Effector CD8-positive, alpha-beta T cell (primary cell): ENCODE data around the gene FBXL17.

Source experiments
- DNase-seq: peaks from one replicate; lab custom pipeline; 2025; lab: John Stamatoyannopoulos, UW

FBXL17 gene

DNA sequence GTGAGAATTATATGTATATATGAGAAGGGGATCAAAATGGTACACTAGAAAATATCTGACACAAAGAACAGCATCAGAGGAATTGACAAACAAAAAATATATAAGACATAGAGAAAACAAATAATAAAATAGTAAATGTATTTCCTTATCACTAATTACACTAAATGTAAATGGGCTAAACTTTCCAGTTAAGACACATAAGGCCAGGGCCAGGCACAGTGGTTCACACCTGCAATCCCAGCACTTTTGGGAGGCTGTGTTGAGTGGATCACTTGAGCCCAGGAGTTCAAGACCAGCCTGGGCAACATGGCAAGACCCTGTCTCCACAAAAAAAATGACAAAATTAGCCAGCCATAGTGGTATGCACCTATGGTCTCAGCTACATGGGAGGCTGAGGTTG is 8.5 kb downstream of the FBXL17 start:
- DNase-seq, result no peak

DNA sequence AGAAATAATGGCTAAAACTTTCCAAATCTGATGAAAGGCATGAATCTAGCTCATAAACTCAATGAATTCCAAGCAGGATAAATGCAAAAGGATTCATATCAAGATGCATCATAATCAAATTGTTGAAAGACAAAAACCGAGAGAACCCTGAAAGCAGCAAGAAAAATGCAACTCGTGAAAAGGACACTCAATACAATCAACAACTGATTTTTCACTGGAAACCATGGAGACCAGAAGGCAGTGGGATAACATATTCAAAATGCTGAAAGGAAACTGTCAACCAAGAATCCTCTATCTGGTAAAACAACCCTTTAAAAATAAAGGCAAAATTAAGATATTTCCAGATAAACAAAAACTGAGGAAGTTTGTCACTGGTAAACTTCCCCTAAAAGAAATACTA is 9.5 kb downstream of the FBXL17 start:
- no peak for DNase-seq

DNA sequence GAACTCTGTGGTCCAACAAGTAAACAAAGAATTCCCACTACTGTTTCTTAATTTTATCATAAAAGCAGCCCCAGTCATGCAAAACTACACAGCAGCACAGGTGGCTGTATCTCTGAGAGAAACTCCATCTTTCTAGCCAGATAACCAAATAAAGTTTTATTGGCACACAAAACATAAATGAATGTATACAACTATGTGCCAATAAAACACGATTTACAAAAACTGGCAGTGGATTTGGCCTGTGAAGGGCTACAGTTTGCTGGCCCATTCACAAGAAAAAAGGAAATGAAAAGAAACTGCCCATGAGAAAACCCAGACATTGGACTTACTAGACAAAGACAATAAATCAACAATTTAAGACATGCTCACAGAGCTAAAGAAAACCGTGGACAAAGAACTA is 10.6 kb downstream of the FBXL17 start:
- no peak for DNase-seq

DNA sequence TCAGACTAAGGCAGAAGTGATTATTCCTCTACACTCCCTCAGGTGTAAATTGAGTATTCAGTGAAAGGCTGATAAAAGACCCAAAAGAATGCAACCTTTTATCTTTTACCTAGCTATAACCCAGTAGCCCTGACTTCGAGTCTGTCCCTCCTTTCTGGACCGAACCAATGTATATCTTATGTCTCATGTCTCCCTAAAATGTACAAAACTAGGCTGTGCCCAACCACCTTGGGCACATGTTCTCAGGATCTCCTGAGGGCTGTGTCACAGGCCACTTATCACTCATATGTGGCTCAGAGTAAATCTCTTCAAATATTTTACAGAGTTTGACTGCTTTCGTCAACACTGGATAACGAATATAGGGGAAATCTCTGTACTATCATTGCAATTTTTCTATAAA is 12.7 kb downstream of the FBXL17 start:
- DNase-seq, result no peak

DNA sequence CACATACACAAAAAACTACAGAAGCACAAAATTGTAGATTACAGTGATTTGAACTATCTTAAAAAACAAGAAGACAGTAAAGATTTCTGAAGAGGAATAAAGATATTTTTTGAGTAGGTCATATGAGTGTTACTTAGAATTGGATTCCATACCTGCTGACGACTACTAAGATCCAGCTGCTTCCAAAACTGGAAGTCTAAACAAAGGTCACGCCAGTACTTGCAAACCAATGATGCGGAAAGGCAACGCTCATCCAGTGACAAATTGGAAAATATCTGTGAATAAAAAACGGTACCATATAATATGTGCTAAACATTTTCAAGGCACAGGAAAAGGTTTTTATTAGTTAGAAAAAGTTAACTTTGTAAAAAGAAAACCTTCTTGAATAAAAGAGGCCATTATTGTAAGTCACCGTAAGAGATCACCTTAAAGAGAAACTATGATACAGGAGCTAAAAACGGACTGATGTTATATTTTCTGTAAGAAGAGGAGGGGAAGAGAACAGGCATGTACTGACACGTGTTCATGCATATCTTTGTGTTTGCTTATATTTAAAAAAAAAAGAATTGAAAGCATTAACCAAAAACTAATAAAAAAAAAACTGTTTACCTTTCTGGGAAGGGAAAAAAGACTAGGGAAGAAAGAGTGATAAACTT is 14.1 kb downstream of the FBXL17 start:
- no peak for DNase-seq

DNA sequence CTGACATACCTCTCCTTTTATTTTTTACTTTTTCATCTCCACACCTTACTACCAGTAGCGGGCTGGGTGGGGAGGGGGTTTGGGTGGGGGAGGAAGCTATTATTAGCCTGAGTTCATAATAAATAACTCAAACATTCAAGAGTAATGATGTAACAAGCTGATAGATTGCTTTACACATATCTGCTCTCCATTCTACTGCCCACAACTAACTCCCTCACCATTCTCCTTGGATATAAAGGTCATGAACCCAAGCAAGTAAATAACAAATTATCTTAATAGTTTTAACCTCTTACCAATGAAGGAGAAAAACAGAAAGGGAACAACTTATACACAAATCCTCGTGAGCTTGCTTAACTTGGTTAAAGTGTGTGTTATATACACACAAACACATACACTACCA is 15.4 kb downstream of the FBXL17 start:
- no peak for DNase-seq

DNA sequence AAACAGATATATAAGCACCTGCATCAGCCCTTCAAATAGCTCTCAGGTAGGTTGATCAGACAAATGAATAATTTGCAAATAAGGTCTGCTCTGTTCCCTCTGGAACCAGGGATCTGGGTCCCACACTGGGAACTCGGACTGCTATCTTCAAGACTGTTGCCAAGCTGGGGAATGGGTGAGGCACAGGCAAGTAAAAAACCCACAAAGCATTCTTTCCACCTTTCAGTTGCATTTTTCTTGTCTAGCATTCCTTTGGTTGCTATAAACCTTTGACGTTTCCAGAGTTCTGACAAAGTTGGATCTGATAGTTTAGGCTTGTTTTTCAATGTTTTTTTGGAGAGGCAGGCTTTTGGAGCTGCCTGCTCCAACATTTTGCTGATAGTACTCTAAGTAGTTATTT is 20.1 kb downstream of the FBXL17 start:
- no peak for DNase-seq

DNA sequence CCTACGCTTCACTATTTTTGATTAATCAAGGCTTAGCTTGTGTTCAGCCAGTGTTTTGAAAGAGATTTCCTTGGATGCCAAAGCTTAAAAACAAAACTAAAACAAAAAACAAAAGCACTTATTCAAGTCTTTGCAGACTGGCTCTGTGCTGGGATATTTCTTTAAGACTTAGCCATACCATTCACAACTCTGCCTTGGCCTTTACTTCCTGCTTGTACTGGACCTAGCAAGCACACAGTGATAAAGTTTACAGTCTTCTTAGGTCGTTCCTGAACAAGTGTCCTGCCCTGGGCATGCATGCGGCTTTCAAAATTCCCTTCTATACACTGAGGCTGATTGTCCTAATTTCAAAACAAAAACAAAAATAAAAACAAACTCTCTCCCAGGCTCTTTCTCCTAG is 20.7 kb downstream of the FBXL17 start:
- DNase-seq, result no peak

DNA sequence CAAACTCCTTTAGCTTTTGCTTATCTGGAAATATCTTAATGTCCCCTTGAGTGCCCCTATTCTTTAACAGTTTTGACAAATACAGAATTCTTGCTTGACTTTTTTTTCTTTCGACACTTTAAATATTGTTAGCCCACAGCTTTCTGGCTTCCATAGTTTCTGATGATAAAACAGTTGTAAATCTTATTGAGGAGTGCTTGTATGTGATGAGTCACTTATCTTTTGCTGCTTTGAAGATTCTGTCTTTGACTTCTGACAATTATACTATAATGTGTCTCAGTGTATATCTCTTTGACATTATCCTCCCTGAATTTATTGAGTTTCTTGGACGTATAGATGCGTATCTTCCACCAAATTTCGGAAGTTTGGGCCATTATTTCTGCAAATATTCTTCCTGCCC is 21.6 kb downstream of the FBXL17 start:
- no peak for DNase-seq

DNA sequence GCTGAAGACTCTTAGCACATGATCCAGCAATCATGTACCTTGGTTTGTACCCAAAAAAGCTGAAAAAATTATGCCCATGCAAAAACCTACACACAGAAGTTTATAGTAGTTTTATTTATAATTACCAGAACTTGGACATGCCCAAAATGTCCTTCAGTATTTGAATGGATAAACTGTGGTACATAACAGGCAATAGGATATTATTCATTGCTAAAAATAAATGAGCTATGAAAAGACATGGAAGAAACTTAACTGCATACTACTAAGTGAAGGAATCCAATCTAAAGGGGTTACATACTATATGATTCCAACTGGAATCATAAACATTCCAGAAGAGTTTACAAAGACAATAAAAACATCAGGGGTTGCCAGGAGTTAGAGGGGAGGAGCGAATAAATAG is 25.6 kb downstream of the FBXL17 start:
- no peak for DNase-seq

DNA sequence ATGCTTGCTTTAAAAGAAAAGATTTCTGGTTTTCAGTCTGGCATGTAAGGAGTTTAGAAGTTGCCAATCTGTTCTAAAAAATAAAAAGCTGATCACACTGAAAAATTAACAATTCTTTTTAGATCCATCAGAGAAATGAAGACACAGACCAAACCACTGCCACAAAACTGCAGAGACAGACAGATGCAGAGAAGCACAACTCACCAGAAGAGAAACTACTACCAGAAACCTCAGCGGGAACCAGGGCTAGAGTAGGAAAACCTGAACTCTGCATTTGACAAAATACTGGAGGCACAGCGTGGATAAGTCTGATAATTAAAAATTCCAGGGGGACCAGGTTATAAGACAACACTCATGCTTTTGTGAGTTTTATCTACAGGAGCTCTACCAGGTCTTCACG is 28.8 kb downstream of the FBXL17 start:
- DNase-seq, result no peak

DNA sequence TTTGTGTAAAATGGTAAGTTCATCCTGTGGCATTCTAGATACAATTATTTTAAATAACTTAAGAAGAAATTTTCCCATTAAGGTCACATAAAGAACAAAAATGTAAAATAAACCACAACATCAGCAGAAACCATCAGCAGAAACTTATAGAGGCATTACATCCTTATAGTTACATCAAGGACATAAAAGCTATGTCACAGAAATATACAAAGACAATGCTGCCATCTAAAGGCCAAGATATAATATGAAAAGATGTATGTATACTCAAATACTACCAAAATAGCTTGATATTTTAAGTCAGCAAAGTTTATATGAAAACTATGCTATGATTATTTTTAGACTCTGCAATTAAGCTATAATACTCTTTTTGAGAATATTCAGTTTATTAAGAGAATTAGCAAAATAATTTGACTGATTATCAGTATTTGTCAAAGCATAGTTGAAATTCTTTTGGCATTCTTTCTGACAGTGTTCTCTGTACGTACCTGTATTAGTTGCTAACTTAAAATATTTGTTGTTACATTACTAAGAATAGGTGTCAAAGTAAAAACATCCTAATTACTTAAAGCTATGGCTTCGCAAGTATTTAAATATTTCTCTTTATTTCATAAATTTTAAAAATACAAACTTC is 36.2 kb downstream of the FBXL17 start:
- no peak for DNase-seq

DNA sequence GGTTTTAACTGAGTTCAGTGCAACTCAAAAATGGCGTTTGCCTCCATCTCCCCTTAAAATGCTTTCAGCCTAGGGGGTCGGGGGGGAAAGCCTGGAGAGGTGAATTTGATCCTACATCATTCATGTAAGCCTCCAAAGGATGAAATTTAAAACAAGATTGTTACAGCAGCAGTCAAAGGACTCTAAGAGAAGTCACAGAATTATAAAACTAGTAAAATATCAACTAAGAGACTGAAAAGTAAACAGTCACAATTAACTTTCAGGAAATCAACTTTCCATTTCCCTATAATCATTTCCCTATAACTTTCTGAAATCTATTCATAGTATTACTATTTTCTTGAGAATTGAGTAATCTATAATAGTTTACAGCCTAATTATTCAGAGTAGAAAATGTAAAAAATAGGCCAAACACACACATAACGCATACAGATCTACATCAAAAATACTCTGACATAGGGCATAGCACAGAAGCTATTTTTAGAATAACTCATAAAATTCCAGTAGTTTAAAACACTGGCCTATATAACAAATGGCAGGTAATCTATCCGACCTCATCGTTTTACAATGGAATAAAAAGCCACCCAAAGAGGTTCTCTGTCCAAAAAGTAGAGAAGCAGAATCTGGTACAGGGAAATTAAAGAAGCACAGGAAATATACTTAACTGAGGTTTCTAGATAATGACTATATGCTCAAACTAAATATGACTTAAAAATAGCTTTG is 37.6 kb downstream of the FBXL17 start:
- no peak for DNase-seq

DNA sequence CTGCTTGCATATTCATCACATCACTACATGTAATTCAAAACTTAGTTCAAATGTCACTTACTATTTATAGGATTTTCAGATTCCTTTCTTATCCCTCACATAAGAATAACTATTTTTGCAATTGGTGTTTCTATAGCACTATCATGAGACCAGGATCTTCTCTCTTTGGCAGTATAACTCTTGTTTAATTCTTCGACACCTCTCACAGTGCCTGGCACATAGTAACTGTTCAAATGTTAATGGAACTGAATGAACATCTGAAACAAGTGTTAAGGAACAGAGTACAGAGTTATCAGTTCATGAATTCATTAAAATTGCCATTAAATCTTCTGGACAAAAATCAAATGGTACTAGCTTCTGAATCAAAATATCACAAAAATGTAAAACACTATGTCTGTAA is 40.0 kb downstream of the FBXL17 start:
- no peak for DNase-seq

DNA sequence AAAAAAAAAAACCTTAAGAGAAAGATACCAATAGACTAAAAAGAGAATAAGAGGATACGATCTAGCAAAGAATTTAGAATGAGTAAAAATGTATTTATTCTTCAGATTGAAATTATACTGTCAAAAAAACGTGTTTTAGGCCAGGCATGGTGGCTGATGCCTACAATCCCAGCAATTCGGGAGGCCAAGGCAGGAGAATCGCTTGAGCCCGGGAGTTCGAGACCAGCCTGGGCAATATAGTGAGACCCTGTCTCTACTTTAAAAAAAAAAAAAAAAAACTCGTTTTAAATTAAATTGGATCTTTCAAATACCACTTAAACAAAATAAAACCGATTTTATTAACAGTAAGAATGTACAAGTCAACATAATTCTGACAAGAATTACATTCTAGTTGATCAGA is 41.8 kb downstream of the FBXL17 start:
- no peak for DNase-seq

DNA sequence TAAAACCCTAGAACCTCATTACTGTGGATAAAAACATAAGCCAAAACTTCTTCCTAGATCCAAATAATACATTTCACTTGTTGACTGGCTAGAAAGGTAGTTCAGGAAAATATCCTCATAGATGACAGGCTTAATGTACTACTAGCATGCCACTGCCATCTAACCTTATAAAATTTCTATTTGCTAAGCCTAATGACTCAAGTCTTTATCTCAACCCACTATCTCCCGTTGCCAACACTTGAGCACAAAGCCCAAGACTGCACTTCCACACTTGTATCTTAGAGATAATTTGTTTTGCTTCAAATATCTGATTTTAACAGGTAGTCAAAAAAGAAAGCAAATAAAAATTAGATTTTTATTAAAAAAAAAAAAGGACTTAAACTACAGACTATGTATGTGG is 42.7 kb downstream of the FBXL17 start:
- DNase-seq, result no peak

DNA sequence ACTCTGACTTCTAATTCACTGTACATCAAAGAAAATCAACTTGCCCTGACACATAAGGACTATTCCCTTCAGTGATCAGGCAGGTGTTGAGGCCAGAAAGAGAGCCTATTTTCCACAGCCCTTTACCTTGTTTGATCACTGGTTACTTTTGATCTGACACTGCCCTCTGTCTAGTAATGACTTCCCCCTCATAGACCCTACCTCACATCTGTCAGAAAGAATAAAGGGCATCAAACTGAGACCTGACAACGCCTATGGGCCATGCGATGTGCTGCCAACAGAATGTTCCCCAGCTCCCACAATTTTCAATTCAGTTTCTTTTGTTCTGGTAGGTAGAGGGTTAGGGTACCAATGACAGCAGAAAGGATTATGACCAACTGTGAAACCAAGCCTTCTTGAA is 47.7 kb downstream of the FBXL17 start:
- DNase-seq, result no peak

DNA sequence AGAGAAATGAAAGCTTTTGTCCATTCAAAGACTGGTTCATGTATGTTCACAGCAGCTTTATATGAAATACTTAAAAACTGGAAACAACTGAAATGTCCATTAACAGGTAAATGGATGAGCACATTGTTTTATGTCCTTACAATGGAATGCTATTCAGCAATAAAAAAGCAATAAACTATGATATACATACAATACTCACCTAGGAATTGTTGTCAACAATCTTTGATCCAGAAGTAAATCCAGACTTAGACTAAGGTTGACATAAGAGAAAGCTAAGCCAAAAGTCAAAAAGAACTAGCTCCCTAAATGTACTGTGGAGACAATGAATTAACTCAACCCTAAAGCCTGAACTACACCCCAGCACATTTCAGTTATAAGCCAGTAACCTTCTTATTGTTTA is 54.9 kb downstream of the FBXL17 start:
- no peak for DNase-seq

DNA sequence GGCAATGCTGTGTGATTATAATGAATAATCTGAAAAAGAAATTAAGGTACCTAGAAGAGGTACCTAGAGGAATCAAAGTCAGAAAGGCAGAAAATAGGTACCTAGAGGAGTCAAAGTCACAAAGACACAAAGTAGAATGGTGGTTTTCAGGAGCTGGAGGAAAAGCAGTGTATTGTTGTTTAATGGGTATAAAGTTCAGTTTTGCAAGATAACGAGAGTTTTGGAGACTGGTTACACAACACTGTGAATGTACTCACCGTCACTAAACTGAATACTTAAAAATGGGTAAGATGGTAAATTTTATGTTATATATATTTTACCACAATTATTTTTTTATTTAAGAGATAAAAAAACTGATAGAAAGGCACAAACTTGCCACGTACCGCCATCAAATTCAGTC is 57.0 kb downstream of the FBXL17 start:
- DNase-seq, result no peak

DNA sequence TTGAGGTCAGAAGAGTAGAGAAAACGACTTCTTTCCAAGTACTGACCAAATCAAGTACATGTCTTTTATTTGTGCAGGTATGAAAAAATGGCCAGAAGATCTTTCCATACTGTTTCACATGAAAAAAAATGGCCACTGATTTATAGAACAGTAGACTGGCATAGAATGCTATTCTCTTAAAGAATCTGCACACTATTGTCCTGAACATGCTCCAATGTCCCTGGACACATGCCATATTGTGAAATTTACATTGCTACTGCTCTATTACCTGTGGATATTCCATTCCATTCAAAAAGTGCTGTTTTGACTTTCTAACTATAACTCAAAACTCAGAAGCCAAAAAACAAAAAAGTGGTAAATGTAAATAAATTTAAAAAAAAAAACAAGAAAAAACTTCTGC is 60.6 kb downstream of the FBXL17 start:
- DNase-seq, result no peak

DNA sequence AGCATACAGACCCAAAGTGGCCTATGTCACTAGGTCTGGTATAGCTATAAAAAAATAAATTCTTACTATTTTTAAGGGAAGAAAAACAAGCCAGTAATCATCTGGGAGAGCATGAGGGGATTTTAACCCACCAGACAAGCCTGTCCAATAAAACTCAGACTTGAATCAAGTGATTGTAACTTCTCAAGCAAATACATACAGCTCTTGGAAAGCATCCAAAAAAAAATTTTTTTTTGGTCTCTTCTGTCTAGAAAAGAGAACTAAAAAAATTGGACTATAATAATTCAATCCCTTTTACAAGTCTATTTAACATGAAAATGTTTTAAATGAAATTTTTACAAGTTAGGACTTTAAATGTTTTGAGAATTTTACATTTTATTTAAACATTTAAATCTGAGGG is 61.7 kb downstream of the FBXL17 start:
- DNase-seq, result no peak

DNA sequence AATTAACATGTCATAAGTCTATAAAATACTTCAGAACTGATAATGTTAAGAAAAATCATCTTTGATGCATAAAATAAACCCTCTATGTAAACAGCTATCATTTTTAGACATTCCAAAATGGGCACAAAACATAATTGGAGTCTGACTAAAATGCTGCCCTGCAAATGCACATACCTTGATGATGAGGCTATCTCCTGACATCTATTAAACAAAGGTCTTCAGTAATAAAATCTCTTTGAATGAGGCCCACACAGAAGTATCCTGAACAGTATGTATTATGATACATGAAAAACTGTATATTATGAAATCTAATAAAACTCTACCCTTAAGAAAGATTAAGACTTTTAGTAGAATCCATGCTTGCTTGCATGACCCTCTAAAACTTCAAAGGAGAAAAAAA is 66.1 kb downstream of the FBXL17 start:
- DNase-seq, result no peak

DNA sequence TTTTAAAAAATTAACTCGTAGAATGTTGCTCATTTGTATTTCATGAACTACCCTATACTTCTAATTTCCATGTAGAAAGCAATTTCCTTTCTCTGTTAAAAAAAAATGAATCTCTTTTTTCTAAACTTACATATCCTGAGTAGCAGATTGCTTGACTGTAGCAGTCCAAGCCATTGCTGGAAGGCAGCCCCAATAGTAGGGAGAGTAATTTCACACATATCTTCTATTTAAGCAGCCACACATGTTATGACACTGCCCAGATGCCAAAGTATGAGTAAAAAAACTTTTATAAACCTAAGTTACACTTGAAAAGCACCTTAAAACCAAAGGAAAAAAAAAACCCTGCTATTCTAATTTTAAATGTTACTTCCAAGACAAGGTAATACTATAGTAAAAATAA is 69.6 kb downstream of the FBXL17 start:
- DNase-seq, result no peak

DNA sequence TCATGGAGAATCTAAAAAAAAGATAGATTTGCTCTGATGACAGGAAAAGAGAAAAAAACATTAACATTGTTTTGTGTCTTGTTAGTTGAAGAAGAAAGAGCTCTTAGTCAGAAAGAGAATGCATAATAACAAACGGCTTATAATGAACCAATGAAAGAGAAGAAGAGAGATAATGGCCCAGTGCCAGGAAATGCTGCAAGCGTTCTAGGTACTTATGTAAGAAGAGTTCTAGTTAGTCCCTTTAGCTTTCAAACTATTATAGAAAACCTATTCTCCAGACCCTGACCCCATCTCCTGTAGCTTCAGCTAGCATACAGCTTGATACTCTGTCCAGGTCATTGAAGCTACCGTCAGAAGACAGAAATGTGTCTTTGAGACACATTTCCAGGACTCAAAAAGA is 70.2 kb downstream of the FBXL17 start:
- no peak for DNase-seq
